ENCODE measurements around the gene VPS13D.

The VPS13D gene

DNA sequence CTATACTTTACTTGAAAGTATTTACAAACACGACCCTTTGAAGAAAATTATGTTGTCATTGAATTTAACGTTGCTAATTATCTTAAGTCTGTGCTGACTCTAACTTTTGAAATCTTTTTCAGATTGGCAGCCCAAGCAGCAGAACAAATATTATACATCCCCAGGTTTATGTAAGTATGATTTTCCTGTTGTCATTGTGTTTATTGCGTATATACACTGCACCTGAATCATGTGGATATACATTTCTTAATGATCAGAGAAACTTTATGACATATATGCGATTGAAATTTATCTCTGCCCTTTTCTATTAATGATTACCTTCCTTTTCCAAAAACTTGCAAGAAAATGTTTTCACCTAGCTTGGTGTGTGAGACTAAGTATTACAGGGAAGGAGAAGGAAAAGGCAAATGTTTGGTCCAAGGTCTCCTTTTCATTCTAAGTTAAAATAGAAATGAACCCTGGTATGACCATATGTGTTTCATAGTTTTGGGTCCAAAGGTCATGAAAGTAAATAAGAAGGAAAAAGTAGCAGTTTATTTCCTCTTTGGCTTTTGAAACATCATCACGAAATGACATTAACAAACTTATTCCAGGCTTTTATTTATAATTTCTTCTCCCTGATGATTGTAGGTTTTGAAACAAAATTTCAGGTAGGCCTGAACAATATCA lies 116.8 kb downstream of the VPS13D start:
- H3K27me3 Mint-ChIP-seq = no peaks in the 10 kb centered on the region
- no peak overlapping the region for H3K27ac Mint-ChIP-seq
- H3K4me3 Mint-ChIP-seq = no peak overlapping the region
- intact Hi-C loops (cut with micrococcal nuclease) = loop anchor here (10.0 kb wide), 1 partner anchor 268 kb away; the partner anchor contains the start of gene DHRS3
- peaks cover 74% of the 10 kb centered on the region for H3K36me3 Mint-ChIP-seq (ENCODE audit: low read depth)
- H3K4me1 Mint-ChIP-seq (ENCODE audit: low read depth) = peaks cover 32% of the 10 kb centered on the region
- H3K9me3 Mint-ChIP-seq = no peaks in the 10 kb centered on the region

DNA sequence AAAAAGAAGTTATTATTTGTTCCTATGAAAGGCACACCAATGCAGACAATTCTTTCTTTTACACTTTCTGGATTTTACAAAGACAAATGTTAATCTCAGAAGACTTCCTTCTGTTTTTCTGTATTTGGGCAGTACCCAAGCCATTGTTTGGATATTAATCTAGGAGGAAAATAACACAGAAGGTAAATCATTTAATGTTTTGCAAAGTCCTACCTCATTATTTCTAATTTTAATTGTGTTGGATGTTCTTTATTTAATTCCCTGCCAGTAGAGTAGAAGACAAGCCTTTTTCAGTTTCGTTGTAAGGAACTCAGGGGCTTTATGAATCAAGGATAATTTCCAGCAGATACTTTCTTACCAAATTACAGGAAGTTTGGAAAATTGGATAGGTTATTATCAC lies 118.3 kb downstream of the VPS13D start:
- no peaks in the 10 kb centered on the region for H3K9me3 Mint-ChIP-seq
- H3K4me1 Mint-ChIP-seq (ENCODE audit: low read depth) = peaks cover 19% of the 10 kb centered on the region
- intact Hi-C loops (cut with micrococcal nuclease) = loop anchor here (10.0 kb wide), 1 partner anchor 267 kb away; the partner anchor contains the start of gene DHRS3
- peaks cover 73% of the 10 kb centered on the region for H3K36me3 Mint-ChIP-seq (ENCODE audit: low read depth)
- H3K4me3 Mint-ChIP-seq = no peak overlapping the region
- H3K27me3 Mint-ChIP-seq = no peaks in the 10 kb centered on the region
- no peak overlapping the region for H3K27ac Mint-ChIP-seq

DNA sequence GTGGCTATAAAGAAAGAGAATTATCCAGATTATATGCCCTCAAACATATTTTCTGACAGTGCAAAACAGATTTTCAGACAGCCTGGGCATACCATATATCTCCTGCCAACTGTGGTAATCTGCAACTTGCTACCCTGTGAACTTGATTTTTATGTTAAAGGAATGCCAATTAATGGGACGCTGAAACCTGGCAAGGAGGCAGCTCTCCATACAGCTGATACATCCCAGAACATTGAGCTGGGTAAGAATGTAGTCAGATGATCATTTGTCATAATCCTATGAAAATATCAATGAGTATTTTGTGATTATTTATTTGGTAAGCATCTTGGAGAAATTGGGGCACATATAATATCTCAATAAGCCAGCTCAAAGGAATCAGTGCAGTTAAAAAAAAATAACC lies 124.2 kb downstream of the VPS13D start:
- Mint-ChIP-seq H3K4me1 (ENCODE audit: low read depth) (no peaks in the 10 kb centered on the region), H3K36me3 (ENCODE audit: low read depth) (peaks cover 99% of the 10 kb centered on the region), H3K27ac (no peak overlapping the region), H3K9me3 (no peaks in the 10 kb centered on the region), H3K4me3 (no peak overlapping the region), H3K27me3 (no peaks in the 10 kb centered on the region)
- intact Hi-C loops (cut with micrococcal nuclease) = no loop called here

DNA sequence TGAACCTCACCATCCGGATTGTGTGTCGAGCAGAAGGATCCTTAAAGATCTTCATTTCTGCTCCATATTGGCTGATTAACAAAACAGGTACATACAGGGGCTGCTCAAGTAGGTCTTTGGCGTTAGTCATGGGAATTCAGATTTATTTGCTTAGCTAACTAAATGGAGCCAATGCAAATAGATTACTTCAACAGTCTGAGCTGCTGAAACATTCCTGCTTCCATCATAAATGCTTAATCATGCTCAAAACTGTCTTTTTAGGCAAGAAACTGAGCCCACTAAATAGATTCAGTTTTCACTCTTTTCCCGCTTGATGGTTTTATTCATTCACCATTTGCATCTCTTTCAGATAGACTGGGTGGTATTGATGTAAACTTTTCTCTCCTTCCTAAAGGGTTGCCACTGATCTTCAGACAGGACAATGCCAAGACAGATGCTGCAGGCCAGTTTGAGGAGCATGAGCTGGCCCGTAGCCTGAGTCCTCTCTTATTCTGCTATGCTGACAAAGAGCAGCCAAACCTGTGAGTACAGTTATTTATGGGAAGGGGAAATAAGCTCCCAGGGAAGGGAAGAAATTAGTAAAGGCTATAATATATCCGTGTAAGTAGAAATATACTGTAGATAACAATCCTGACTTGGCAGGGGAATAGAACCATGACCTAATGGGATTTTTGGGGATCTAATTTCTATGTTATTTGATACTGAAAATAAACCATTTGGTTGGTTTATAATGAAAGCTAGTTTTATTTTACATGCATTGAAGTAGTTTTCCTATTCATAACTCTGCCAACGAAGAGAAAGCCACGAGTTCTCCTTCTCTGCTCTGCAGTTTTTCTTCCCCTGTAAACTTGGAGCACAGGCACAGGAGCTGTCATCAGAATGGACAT lies 126.4 kb downstream of the VPS13D start:
- no peak overlapping the region for H3K4me3 Mint-ChIP-seq
- no peaks in the 10 kb centered on the region for H3K27me3 Mint-ChIP-seq
- H3K36me3 Mint-ChIP-seq (ENCODE audit: low read depth) = peaks cover 94% of the 10 kb centered on the region
- no peaks in the 10 kb centered on the region for H3K9me3 Mint-ChIP-seq
- intact Hi-C loops (cut with micrococcal nuclease) = no loop called here
- no peak overlapping the region for H3K27ac Mint-ChIP-seq
- H3K4me1 Mint-ChIP-seq (ENCODE audit: low read depth) = no peaks in the 10 kb centered on the region

DNA sequence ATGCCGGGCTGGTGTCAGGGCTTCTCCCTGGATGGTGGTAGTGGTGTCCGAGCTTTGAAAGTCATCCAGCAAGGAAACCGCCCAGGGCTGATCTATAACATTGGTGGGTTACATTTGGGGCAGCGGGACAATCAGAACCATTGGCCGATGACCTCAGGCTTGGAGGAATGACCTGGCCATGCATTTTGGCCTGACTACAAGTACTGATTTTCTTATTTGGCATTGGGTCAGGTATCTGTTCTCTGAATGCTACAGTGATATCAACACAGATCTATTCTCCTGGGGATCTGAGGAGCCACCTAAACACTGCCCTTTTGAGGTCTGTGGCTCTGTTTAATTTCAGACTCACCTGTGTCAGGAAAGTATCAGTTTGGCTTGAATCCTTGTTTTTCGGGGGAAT lies 128.7 kb downstream of the VPS13D start:
- H3K9me3 Mint-ChIP-seq = no peaks in the 10 kb centered on the region
- H3K4me3 Mint-ChIP-seq = no peak overlapping the region
- H3K36me3 Mint-ChIP-seq (ENCODE audit: low read depth) = peaks cover 89% of the 10 kb centered on the region
- H3K27me3 Mint-ChIP-seq = no peaks in the 10 kb centered on the region
- intact Hi-C loops (cut with micrococcal nuclease) = no loop called here
- H3K27ac Mint-ChIP-seq = no peak overlapping the region
- no peaks in the 10 kb centered on the region for H3K4me1 Mint-ChIP-seq (ENCODE audit: low read depth)

DNA sequence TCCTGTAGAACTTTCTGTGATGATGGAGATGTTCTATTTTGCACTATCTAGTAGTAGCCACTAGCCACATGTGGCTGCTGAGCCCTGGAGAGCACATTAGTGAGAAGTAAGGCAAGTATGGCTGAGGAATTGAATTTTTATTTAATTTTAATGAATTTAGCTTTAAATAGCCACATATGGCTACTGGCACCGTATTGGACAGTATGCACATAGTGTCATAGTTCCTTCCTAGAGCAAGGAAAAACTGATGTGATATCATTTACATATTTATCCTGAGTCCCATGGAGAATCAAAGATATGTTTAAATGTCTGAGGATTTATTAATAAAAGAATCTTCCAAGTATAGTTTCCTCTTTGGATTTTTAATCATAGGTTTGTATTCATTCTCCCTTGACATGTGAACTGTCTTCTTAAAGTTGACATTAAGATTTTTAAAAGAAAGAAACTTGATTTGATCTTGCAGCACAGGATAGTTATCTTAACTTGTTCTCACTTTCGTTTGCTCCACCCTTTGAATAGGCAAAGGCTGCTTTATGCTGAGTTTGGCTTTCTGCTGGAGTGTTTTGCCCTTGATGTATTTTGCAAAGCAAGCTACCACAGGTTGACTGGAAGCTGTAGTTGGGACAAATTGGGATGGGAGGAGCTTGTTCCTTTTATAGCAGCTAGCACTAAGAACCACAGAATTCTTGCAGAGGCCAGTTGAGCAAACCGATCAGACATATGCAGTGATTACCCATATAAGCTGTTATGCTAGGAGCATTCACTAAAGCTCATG lies 129.7 kb downstream of the VPS13D start:
- Mint-ChIP-seq H3K4me1 (ENCODE audit: low read depth) (no peaks in the 10 kb centered on the region), H3K27ac (no peak overlapping the region), H3K9me3 (no peaks in the 10 kb centered on the region), H3K4me3 (no peak overlapping the region), H3K36me3 (ENCODE audit: low read depth) (peaks cover 89% of the 10 kb centered on the region), H3K27me3 (no peaks in the 10 kb centered on the region)
- intact Hi-C loops (cut with micrococcal nuclease) = no loop called here

DNA sequence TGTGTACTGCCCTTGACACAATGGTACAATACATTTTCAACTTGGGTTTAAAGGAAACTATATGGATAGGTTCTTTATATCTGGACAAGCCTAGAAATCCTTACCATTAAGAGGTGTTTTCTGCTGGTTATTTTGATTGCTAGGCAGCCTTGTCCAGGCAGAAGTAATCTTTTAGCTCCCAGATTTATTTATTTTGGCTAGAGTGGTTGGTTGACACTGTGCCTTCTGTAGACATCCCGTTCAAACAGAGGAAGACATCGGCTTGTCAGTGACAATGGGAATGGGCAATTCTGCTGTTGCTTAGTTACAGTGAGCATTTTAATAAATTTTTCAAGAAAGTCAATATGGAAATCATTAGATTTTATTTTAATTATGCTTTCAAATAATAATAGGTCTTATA lies 138.8 kb downstream of the VPS13D start:
- Mint-ChIP-seq H3K27ac (no peak overlapping the region), H3K27me3 (no peaks in the 10 kb centered on the region), H3K4me3 (no peak overlapping the region), H3K9me3 (no peaks in the 10 kb centered on the region), H3K36me3 (ENCODE audit: low read depth) (peaks cover 87% of the 10 kb centered on the region), H3K4me1 (ENCODE audit: low read depth) (no peaks in the 10 kb centered on the region)
- intact Hi-C loops (cut with micrococcal nuclease) = no loop called here

DNA sequence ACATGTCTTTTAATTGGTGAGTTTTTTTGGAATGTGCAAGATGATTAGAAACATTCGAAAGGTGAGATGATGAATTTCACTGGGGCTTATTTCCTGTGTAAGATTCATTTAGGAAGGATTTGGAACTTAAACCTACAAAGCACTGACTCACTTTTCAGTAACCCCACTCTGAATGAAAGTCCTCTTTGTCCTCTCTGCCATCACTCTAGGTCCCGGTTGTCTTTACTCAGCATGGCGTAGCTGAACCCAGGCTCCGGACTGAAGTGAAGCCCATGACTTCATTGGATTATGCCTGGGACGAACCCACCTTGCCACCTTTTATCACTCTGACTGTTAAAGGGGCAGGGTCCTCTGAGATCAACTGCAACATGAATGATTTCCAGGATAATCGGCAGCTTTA lies 139.4 kb downstream of the VPS13D start:
- no peak overlapping the region for H3K4me3 Mint-ChIP-seq
- H3K9me3 Mint-ChIP-seq = no peaks in the 10 kb centered on the region

DNA sequence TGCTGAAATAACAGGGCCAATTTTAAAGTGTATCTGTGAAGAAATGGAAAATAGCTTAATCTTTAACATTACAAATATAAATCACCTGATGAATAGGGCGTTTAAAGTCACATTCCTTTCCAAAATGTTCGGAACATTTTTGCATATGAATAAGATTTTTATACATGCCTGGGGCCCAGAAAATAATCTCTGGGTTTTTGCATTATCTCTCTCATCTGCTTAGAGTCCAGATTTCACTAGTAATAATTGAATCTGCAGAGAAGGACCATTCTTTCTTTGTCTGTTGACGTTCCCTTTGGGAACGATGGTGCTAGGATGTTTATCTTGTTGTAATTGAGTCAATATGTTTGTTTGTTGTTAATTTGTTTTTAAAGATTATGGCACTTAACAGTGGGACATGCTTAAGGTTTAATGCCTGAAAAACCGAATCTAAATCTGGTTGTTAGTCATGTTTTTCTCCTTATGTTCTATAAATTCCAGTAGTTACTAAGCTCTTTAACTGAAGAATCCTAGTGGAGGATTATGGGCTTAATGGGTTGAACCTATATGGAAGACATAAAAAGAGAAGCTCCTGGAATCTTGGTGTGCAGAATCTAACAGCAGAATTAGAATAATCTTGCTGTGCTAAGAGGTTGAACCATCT lies 140.6 kb downstream of the VPS13D start:
- no peak overlapping the region for H3K27ac Mint-ChIP-seq
- H3K9me3 Mint-ChIP-seq = no peaks in the 10 kb centered on the region

More for the DNA sequence above, 139.4 kb downstream of the VPS13D start:
- Mint-ChIP-seq H3K36me3 (ENCODE audit: low read depth) (peaks cover 87% of the 10 kb centered on the region), H3K4me1 (ENCODE audit: low read depth) (no peaks in the 10 kb centered on the region), H3K27ac (no peak overlapping the region), H3K27me3 (no peaks in the 10 kb centered on the region)
- intact Hi-C loops (cut with micrococcal nuclease) = no loop called here

DNA sequence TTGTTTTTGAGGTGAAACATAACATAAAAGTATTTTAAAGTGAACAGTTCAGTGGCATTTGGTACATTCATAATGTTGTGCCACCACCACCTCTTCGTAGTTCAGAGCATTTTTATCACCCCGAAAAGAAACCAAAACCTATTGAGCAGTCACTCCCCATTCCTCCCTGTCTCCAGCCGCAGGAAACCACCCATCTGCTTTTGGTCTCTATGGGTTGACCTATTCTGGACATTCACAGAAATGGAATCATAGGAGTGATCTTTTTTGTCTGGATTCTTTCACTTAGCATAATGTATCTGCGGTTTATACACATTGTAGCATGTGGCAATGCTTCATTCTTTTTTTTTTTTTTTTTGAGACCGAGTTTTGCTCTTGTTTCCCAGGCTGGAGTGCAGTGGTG lies 141.2 kb downstream of the VPS13D start:
- Mint-ChIP-seq H3K27me3 (no peaks in the 10 kb centered on the region), H3K4me1 (ENCODE audit: low read depth) (peaks cover 10% of the 10 kb centered on the region), H3K9me3 (no peaks in the 10 kb centered on the region), H3K27ac (no peak overlapping the region), H3K36me3 (ENCODE audit: low read depth) (peaks cover 91% of the 10 kb centered on the region), H3K4me3 (no peak overlapping the region)
- intact Hi-C loops (cut with micrococcal nuclease) = no loop called here

More for the DNA sequence above, 140.6 kb downstream of the VPS13D start:
- no peaks in the 10 kb centered on the region for H3K27me3 Mint-ChIP-seq
- peaks cover 87% of the 10 kb centered on the region for H3K36me3 Mint-ChIP-seq (ENCODE audit: low read depth)
- intact Hi-C loops (cut with micrococcal nuclease) = no loop called here
- peaks cover 4% of the 10 kb centered on the region for H3K4me1 Mint-ChIP-seq (ENCODE audit: low read depth)
- no peak overlapping the region for H3K4me3 Mint-ChIP-seq

DNA sequence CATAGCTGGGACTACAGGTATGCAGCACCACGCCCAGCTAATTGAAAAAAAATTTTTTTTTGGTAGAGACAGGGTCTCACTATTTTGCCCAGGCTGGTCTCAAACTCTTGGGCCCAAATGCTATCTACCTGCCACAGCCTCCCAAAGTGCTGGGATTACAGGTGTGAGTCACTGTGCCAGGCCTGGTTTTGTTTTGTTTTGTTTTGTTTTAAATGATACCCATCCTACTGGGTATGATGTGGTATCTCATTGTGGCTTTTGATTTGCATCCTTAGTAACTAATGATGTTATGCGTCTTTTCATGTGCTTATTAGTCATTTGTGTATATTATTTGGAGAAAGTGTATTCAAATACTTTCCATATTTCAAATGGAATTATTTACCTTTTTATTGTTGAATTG lies 142.3 kb downstream of the VPS13D start:
- Mint-ChIP-seq H3K27ac (no peak overlapping the region), H3K9me3 (no peaks in the 10 kb centered on the region), H3K4me1 (ENCODE audit: low read depth) (peaks cover 18% of the 10 kb centered on the region), H3K36me3 (ENCODE audit: low read depth) (peaks cover 86% of the 10 kb centered on the region), H3K27me3 (no peaks in the 10 kb centered on the region), H3K4me3 (no peak overlapping the region)
- intact Hi-C loops (cut with micrococcal nuclease) = no loop called here

DNA sequence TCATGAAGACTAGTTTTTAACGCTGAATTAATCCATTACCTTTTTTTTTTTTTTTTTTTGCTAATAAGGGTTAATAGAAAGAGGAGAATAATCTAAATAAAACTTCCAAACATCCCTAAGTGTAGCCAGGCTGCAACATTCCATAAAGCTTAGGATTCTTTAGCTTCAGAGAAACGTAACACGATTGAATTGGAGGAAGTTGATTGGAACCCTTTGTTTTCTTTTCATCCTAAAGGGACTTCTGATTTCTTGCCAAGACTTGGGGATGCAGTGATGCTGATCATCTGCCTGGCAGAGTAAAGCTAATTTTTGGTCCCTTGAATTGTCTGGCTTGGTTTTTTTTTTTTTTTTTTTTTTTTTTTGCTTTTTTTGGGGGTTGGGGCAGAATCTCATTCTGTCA lies 142.9 kb downstream of the VPS13D start:
- peaks cover 82% of the 10 kb centered on the region for H3K36me3 Mint-ChIP-seq (ENCODE audit: low read depth)
- peaks cover 18% of the 10 kb centered on the region for H3K4me1 Mint-ChIP-seq (ENCODE audit: low read depth)
- no peak overlapping the region for H3K27ac Mint-ChIP-seq
- no peaks in the 10 kb centered on the region for H3K9me3 Mint-ChIP-seq
- no peaks in the 10 kb centered on the region for H3K27me3 Mint-ChIP-seq
- intact Hi-C loops (cut with micrococcal nuclease) = no loop called here
- H3K4me3 Mint-ChIP-seq = no peak overlapping the region

DNA sequence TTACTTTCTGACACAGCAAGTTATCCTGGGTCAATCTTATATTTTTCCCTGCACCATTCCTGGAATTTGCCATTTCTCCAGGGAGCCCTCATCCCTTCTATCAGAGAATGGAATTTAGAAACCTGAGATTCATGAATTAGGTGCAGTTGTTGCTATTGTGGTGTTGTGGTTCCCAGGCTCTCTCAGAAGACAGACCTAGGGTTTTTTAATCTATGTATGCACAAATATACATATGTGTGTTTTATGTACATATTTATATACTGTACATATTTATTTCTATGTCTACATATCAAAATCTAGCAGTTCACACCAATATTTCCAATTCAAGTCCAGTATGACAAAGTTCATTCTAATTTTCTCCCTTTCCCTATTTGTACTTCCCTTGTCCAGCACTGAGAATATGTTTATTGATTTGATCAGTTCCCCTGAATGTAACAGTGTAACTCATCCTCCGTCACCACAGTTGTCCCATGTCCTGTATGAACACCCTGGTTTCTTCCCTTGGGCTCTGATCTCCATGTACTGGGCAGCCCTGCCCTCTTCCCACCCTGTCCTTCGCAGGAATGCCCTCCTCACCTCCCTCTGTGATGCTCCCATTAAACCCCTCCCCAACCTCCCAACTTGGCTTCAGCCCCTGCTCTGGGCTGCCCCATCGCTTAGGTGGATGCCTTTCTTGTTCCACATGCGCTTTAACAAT lies 145.5 kb downstream of the VPS13D start:
- no peaks in the 10 kb centered on the region for H3K27me3 Mint-ChIP-seq
- H3K36me3 Mint-ChIP-seq (ENCODE audit: low read depth) = peaks cover 82% of the 10 kb centered on the region
- no peak overlapping the region for H3K4me3 Mint-ChIP-seq
- H3K27ac Mint-ChIP-seq = no peak overlapping the region
- H3K9me3 Mint-ChIP-seq = no peaks in the 10 kb centered on the region
- H3K4me1 Mint-ChIP-seq (ENCODE audit: low read depth) = peaks cover 19% of the 10 kb centered on the region
- intact Hi-C loops (cut with micrococcal nuclease) = no loop called here

Data from dendritic cell treated with granulocyte-macrophage colony-stimulating factor and Interleukin-4, amounts not matched to agents 40 ng/mL and 50 ng/mL, for 4 days (primary cell).